Cardiac fibroblast (primary cell): ENCODE measurements around the gene KRTAP10-9.
"Not testable (repeated sequence)": the region's sequence is repeated elsewhere in the genome, so short reads cannot be mapped to it uniquely, and the experiment has no call there.

Experiments used
- DNase-seq, 2 donors: peaks; one replicate each; pipeline versions ENCODE4 v3.0.0 to v3.0.0-alpha.2; 2010; ENCODE audit warnings: low read depth in 2 of 2
- H3K4me3 ChIP-seq, 2 donors: replicated peaks in 1 of 2; 1 replicate in 1 of 2; 2 replicates in 1 of 2; pipeline ENCODE4 v1.5.1; 2011; ENCODE audit warnings: low read depth in 2 of 2, low read length in 2 of 2, mild to moderate bottlenecking in 2 of 2, moderate library complexity in 1 of 2
- TF ChIP-seq, protein P1 (sequence below): IDR thresholded peaks from one replicate; pipeline ENCODE4 v1.5.1; 2011; ENCODE audit warnings: low read depth, mild to moderate bottlenecking, low read length, inconsistent platforms

Gene KRTAP10-9

DNA sequence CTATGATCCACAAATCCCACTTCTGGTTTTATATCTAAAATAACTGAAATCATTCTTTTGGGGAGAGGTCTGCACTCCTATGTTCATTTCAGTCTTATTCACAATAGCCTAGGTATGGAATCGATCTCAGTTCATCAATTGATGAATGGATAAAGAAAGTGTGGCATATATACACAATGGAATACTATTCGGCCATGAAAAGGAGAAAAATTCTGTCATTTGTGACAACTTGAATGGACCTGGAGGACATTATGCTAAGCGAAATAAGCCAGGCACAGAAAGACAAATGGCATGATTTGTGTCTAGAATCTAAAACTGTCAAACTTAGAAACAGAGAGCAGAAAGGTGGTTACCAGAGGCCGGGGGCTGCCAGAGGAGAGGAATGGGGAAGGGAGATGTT lies 20.4 kb upstream of the KRTAP10-9 start:
- no peak for DNase-seq
- no peak overlapping the region for H3K4me3 ChIP-seq
- TF ChIP-seq, protein P1, sequence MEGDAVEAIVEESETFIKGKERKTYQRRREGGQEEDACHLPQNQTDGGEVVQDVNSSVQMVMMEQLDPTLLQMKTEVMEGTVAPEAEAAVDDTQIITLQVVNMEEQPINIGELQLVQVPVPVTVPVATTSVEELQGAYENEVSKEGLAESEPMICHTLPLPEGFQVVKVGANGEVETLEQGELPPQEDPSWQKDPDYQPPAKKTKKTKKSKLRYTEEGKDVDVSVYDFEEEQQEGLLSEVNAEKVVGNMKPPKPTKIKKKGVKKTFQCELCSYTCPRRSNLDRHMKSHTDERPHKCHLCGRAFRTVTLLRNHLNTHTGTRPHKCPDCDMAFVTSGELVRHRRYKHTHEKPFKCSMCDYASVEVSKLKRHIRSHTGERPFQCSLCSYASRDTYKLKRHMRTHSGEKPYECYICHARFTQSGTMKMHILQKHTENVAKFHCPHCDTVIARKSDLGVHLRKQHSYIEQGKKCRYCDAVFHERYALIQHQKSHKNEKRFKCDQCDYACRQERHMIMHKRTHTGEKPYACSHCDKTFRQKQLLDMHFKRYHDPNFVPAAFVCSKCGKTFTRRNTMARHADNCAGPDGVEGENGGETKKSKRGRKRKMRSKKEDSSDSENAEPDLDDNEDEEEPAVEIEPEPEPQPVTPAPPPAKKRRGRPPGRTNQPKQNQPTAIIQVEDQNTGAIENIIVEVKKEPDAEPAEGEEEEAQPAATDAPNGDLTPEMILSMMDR: no peak

DNA sequence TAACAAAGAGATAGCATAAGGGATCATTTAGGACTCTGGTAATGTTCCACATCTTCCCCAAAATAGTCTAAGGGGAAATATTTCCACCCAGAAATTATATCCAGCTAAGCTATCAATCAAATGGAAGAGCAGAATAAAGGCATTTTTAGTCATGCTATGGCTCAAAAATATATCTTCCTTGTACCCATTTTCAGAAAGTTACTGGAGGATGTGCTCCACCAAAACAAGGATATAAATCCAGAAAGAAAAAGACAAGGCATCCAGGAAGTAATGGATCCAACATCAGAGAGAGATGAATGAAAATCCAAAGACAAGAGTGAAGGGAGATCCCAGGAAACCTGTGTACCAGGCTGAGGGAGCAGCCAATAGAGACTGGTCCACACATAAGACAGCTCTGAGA lies 17.7 kb upstream of the KRTAP10-9 start:
- TF ChIP-seq, protein P1: no peak
- no peak overlapping the region for H3K4me3 ChIP-seq
- no peak for DNase-seq

DNA sequence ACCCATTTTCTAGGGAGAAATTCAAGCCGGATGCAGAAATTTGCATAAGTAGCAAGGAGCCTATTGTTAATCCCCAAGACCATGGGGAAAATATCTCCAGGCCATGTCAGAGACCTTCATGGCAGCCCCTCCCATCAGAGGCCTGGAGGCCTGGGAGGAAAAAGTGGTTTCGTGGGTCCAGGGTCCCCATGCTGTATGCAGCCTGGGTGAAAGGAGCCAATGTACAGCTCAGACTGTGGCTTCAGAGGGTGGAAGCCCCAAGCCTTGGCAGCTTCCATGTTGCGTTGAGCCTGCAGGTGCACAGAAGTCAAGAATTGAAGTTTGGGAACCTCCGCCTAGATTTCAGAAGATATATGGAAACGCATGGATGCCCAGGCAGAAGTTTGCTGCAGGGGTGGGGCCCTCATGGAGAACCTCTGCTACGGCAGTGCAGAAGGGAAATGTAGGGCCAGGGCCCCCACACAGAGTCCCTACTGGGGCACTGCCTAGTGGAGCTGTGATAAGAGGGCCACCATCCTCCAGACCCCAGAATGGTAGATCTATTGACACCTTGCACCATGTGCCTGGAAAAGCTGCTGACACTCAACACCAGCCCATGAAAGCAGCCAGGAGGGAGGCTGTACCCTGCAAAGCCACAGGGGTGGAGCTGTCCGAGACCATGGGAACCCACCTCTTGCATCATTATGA lies 16.6 kb upstream of the KRTAP10-9 start:
- DNase-seq, H3K4me3 ChIP-seq: not testable (repeated sequence)

DNA sequence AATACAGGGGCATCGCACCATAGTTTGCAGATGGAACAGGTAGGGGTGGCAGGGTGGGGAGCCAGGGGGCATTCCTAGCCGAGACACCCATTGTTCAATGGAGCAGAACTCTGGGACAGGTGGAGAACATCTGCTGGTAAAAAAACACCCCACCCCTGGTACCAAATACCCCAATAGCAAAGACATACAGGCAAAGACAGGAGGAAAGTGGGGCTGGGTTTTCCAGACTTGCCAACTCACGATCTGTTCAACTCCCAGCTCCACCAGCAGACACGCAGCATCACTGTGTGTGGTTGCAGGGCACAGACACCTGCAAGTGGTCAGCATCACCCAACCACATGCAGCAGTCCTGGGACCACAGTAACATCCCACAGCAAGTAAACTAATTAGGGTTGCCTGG lies 15.3 kb upstream of the KRTAP10-9 start:
- TF ChIP-seq, protein P1: no peak
- H3K4me3 ChIP-seq: no peak overlapping the region
- DNase-seq: no peak

DNA sequence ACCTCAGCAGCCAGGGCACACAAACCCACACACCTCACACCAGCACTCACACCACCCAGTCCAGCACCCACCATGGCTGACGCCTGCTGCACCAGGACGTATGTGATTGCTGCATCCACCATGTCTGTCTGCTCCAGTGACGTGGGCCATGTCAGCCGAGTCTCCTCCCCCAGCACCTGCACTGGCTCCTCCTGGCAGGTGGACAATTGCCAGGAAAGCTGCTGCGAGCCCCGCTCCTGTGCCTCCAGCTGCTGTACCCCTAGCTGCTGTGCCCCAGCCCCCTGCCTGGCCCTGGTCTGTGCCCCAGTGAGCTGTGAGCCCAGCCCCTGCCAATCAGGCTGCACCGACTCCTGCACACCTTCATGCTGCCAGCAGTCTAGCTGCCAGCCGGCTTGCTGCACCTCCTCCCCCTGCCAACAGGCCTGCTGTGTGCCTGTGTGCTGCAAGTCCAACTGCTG lies 14.8 kb upstream of the KRTAP10-9 start, which contains the start of gene KRTAP10-8:
TSS of gene KRTAP10-8 (plus strand) at position 51 of the 458 bp plus-strand sequence. CDS start at position 73, 22 bp downstream.
- DNase-seq: no peak
- TF ChIP-seq, protein P1: no peak
- H3K4me3 ChIP-seq: no peak within 1 kb of the TSS

DNA sequence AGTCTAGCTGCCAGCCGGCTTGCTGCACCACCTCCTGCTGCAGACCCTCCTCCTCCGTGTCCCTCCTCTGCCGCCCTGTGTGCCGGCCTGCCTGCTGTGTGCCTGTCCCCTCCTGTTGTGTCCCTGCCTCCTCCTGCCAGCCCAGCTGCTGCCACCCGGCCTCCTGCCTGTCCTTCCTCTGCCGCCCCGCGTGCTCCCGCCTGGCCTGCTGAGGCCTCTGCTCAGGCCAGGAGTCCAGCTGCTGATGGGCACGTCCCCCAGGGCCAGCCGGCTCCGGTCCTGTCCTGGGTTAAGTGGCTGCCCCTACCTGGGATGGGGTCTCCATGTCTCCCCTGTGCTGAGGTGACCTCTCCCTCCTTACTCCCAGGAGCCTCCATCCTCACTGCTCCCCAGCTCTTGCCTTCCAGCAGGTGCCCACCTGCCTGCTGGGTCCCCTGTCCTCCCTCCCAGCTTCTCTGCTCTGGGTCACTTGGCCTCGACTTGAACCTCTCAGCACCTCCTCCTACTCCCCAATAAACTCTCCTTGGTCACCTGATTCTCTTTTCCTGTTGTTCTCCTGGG lies 14.1 kb upstream of the KRTAP10-9 start:
- TF ChIP-seq, protein P1: no peak
- no peak for DNase-seq
- H3K4me3 ChIP-seq: no peak overlapping the region

DNA sequence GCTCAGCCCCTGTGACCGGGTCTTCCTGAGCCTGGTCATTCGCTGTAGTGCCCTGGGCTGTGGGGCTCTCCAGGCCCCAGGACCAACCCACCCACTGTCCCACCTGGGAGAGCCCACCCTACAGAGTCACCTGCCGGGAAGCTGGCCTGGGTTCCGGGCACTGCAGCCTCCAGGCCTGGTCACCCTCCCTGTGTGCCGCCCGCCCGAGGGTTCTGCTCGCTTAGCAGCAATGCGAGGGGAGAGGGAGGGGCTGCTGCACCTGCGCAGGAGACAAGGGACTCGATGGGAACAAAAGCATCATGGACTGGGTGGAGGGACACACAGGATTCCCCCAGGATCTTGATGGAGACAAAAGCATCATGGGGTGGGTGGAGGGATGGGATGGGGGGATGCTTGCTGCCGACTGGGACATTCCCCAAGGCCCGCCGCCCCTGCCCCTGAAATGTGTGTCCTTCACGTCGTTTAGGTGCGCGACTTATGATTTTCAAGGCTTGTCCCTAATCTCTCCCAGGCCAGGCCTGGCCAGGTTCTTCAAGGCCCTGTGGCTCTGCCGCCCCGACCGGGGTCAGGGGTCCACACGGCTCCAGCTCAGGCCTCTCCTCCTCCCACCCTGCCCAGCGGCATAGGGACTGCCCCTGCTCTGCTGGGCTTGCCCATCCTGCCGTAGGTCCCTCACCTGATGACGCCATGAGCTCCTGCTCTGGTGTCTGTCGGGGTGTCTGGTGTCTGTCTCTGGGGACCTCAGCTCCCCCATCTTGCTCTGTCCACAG lies 13.3 kb upstream of the KRTAP10-9 start:
- TF ChIP-seq, protein P1: no peak
- no peak for DNase-seq
- H3K4me3 ChIP-seq: no peak overlapping the region
